HT-29 (cell line): ENCODE measurements around the gene VAV2. TPM values are rescaled to one million over a fixed set of nuclear protein-coding genes. Genes with fewer than 3 reads are reported as not detected.
A peak's percentile ranks its signal among the peaks of the same experiment; 100 is the strongest.

ENCODE experiments used
- DNase-seq: peaks from one replicate; pipeline ENCODE4 v3.0.0-alpha.2; 2015; ENCODE audit warnings: low spot score
- total RNA-seq: library from RNA; depleted of rRNA; stranded (reverse); fragments of >200 nt; shearing (Covaris generic); gene quantifications from 2 replicates; pipeline ENCODE4 v1.2.3, GENCODE V29; 2014

VAV2 gene
- total RNA-seq, 1 experiment from 2014 or later = 20.3 TPM

DNA sequence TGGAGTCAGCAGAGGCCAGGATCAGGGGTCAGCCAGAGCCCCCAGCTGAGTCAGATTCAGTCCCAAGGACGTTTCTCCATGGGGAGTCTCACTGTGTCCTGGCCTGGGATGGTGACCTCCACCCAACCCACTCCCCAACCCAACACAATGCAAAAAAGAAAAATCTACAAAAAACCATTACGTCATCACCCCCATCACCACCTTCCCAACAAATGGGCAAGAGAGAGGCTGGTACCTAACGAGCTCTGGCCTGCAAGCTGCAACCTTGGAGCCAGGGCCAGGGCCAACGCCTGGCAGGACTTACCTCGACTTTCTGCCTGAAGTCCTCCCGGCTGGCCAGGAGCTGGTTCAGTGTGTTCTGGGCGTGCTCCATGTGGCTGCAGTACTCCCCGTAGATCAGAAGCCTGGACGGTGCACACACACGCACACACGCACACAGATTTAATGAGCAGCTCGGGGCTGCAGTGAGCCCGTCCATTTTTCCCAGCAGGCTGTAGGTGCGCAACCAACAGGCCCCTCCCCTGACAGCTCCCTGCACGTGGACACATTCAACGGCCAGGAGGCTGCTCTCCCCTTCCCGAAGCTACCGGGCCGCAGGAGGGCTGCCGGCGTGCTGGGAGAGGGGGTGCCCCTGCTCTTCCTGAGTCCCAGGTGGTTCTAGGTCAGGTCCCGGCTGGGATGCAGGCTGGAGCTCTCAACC lies 194.6 kb downstream of the VAV2 start:
- DNase-seq = no peak

DNA sequence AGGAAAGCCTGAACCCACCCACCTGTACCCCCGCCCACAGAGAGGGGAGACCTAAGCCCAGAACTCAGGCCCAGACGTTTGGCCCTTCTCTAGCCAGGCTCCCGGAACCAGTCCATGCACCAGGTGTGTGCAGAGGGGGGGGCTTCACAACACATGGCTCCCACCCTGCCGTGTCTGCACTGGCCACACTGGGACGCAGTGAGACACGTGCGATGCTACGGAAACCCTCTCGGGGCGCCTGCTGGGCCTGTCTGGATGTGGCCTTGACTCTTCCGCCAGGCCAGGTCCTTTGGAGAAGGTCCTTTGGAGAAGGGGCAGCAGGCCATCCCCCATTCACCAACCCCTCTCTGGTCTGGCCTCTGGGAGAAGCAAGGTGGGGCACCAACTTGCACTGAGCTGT lies 195.6 kb downstream of the VAV2 start:
- DNase-seq = no peak

DNA sequence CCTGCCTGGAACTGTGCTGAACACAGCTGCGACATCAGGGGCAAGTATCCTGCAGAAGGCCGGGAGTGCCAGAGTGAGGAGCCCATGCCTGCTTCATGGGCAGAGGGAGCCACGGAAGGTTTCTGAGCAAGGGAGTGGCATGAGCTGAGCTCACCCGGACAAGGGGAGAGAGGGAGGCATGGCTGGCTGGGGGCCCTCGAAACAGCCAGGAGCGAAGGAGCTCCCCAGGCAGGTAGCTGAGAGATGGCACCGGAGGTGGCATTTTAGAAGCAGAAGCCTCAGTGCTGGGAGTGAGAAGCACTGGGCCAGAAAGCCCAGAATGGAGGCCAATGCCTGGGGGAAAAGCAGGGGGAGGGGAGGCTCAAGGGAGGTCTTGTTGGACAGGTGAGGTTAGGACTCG lies 197.1 kb downstream of the VAV2 start:
- no peak for DNase-seq

DNA sequence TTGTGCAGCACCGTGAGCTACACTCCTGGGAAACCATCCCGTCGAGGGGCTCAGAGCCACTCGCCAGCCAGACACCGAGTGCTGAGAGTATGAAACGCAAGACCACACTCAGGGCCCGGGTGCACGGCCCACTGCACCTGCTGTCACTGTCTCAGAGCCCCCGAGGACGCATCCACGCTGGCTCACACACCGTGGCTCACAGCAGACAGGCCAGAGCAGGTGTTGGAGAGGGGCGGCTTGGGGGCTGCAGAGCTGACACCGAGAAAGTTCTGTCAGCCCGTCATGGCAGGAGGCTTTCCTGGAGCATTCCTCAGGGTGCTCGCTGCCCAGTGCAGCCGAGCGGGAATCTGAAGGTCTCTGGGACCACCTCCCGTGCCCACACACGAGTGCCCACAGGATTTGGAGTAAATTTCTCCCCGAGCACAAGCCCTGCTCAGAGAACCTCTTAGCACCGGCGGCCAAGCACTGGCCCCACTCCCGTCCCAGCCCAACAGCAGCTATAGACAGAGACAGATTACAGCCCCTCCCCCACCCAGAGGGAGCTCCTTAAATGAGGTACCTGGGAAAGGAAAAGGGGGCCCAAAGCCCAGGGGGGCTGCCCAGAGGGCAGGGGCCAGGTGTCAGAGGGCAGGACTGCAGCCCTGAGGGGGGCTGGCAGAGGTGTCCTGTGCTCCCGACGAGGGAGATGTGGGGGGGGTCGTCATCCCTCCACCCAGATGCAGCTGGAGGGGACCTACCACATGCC lies 197.9 kb downstream of the VAV2 start:
- no peak for DNase-seq

DNA sequence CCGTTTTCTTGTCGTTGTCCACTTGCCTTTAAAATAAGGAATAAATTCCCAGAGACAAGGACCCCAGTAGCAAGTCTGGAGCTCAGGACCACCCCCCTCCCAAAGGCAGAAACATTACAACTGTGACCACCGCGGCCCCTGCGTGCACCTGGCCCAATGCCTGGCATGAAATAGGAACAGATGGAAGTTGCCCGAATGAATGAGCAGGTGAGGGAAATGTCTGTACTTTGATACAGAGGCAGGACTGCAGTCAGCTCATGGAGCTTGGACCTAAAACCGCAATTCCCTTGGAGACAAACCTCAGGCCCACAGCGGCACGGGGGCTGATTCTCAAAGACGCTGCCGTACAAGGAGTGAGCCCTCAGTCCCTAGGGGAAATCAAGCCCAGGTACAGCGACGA lies 198.7 kb downstream of the VAV2 start:
- DNase-seq = no peak

DNA sequence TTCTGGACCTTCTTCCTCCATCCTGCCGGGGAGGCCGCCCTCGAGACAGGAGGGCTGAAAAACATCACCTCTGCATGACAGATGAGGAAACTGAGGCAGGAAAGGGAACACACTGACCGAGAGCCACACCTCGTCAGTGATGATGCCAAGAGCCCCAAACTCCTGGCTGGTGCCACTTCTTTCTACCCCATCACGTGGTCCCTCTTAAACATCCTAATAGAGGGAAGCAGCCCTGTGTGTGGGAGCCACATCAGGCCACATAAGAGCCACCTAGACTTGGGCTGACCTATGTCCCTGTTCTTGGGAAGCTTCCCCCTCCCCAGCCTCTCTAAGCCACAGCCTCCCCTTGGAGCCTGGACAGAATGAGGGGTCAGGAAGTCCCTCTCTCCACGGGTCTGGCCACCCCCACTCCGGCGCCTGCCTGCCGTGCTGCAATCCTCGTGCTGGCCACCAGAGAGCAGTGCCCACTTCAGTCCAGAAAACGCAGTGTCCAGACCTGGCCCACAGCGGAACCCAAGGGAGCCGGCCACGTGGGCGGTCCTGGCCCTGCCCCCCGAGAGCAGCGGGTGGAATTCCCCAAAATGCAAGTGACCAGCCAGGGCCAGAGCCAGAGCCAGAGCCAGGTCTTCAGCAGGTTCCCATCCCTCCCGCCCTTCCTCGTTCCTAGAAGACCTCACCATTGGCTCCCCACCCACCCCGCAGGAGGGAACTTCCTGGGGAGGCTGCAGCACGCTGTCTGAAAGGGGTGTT lies 199.2 kb downstream of the VAV2 start:
- DNase-seq = peak; percentile 61

DNA sequence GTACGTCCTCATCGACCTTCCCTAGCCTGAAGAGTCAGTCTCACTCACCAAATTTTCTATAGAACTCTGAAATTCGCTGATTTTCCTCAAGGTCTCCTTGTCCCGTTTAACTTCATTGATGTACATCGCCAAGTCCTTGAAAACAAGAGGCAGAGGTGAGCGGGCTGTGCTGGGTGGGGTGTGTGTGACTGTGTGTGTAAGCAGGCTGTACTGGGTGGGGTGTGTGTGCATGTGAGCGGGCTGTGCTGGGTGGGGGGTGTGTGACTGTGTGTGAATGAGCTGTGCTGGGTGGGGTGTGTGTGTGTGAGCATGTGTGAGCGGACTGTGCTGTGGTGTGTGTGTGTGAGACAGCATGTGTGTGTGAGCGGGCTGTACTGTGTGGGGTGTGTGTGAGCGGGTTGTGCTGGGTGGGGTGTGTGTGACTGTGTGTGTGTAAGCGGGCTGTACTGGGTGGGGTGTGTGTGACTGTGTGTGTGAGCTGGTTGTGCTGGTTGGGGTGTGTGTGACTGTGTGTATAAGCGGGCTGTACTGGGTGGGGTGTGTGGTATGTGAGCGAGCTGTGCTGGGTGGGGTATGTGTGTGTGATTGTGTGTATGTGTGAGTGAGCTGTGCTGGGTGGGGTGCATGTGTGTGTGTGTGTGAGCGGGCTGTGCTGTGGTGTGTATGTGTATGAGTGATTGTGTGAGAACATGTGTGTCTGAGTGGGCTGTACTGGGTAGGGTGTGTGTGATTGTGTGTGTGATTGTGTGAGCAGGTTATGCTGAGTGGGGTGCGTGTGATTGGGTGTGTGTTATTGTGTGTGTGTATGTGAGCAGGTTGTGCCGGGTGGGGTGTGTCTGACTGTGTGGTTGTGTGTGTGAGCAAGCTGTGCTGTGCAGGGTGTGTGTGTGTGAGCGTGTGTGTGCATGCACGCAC lies 200.1 kb downstream of the VAV2 start:
- no peak for DNase-seq

DNA sequence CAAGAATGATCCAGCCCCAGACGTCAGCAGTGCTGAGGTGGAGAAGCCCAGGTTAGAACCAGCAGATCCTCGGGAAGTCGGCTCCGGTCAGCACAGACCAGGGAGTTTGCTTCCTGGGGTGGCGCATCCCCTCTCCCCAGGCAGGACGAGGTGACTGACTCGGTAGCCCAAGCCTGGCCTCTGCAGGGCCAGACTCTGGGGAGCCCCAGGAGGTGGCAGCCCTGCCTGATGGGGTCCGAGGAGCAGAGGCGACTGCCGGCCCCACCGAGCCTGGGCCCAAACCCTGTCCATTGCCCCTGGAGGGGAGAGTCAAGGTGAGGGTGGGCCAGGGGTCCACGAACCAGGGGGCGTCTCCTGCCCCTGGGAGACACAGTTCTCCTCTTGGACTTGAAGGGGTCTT lies 201.1 kb downstream of the VAV2 start:
- no peak for DNase-seq

DNA sequence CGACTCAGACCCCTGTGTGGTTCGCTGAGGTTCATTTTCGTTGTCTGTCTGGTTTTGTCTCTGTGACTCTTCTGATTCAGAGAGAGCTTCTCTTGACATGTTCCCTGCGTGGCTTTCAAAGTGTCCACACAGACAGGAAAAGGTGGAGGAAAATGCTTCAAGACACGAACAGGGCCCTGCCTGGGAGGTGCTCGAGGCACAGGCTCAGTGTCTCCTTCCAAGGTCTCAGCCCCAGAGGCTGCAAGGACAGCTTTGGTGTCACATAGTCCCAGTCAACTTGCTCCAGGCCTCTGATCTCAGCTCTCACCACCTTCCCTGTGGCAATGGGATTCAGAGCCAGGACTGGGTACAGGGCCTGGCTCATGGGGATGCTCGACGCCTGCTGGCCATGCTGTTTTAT lies 202.3 kb downstream of the VAV2 start:
- no peak for DNase-seq

DNA sequence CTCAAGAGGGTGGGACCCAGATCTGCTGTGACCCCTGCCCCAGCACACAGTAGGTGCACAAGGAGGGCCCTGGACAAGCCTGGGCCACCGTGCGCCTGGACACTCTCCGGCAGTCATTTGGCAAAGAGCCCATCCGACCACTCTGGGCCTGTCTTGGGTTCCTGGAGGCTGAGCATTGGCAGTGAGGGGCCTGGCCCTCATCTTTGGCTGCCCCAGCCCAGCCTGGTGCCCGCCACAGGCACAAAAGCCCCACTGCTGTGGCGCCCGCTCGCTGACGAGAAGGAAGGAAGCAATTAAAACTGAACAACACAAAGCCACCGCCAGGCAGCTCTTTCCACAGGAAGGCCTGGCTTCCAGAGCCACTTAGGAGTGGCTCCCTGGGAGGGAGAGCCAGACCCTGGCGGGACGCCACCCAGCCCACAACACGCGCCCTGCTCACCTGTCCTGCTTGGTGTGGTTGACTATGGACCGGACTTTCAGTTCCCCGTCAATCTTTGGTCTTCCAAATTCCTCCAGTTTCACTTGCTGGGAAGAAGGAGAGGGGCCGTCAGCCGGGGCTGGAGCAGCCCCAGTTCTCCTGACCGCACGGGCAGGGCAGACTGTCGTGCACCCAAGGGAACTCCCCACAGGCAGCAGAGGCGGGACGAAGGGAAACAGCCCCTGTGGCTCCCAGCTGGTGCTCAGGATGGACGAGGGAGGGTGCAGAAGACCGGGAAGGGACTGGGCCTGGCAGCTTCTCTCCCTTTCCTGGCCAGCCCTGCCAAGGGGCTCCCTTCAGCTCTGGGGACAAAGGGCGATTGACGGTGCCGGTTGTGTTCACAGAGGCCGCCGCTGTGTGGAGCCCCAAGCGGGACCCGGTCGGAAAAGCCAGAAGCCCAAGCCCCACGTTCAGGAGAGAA lies 203.1 kb downstream of the VAV2 start:
- no peak for DNase-seq

DNA sequence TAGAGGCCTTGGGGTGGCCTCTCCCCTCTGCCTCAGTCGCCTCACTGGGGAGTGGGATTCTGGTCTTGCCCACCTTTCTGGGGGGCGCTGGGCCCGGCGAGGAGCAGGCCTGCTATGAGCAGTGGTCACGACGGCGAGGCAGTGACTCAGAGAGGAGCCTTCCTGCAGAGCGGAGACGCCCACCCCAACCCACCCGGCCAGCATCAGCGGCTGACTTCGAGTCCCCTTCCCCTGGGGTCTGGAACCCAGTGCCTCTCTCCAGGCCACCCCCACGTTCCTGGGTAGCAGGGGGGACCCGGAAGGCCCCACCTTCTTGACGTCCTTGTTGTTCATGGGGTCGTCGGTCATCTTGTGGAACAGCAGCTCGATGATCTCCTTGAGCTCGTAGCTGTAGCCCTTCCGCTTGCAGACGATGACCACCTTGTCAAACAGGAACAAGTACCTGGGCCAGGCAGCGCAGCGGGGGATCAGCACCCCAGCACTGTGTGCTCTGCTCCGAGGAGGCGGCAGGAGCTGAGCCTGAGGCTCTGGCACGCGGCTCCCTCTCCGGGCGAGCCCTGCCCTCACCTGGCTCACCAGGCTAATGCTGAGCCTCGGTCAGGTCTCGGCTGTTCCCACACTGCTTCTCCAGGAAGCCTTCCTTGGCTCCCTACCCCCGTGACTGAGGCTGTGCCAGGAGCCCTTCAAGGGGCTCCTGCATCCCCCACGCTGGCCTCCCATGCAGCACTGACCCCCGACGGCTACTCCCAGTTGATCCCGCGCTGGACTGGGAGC lies 203.9 kb downstream of the VAV2 start:
- no peak for DNase-seq

DNA sequence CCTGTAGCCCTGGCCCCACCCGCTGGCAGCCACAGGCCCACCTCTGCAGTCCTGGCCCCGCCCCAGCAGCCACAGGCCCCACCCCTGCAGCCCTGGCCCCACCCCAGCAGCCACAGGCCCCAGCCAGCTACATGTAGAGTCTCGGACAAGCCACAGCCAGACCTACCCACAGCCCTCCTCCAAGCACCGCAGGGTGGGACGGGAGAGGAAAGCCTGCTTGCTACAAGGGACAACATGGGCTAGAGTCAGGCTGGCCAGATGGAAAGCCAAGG lies 204.4 kb downstream of the VAV2 start:
- DNase-seq = no peak

DNA sequence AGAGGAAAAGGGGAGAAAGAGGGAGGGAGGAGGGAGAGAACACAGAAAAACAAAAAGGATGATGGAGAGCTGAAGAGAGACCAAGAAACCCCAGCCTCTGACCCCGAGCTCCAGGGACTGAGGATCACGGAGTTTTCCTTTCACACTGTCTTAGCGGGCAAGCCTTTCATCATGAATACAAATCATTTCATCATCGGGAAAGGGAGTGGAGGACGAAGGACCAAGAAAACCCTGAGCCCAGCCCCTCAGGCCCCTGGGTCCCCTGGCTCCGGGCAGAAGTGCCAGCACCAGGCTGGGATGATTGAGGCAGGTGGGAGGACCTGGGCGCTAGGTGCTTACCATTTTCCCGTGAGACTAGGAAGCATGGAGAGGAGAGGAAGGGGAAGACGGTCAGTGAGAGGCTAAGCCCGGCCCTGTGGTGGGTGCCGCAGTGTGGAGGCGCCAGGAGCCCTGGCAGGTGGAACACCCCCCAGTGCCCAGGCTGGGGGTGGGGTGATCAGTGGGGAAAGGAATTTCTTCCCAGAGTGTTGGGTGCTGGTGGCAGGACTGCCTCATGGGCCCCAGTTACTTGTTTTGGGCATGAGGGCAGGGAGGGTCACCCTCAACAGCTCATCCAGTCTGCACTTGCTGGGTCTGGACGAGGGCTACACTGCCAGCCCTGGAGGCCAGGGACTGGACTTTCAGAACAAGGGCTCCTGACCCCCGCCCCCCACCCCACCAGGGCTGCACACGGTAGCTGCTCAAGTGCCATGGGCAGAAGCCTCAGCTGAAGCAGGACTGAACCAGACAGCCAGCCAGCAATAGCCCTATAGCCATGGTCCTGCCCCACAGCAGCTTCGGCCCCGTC lies 205.0 kb downstream of the VAV2 start:
- no peak for DNase-seq

DNA sequence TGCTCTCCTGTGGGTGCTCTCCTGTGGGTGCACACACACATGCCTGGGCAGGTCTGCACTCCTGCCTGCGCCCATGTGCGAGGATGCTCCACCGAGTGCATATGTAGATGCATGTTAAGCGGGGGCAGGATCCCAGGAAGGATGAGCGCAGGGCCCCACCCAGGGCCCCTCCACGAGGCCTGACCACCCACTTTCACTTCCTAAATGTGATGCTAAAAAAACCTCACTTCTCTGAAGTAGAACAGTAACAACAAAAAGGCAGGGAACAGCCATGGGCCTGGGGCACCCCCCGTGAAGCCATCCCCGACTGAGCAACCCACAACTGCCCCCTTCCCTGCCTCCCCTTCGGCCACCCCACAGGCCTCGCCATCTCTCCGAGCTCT lies 205.8 kb downstream of the VAV2 start:
- DNase-seq = no peak

DNA sequence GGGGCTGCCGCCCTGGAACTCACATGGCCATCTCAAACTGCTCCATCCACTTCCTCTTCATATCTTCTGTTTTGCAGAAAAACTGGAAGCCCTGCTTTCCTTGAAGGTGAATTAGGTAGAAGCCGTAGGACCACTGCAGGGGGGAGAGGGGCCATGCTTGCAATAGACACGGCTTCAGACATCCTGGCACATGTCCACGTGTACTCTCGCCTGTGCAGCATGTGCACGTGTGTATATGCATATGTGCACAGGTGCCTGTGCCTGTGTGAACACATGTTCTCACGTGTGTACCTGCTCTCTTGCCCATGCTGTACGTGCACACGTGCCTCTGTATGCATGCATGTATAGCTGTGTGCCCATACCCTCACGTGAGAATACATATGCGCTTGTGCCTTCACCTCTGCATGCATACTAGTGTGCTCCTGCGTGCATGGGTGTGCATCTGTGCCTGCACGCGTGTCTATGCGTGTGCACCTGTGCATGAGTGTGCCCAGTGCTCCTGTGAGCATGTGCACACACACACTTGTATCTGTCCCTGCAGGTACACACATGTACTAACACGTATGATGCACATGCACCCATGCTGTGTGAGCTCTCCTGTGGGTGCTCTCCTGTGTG lies 206.3 kb downstream of the VAV2 start:
- DNase-seq = no peak

DNA sequence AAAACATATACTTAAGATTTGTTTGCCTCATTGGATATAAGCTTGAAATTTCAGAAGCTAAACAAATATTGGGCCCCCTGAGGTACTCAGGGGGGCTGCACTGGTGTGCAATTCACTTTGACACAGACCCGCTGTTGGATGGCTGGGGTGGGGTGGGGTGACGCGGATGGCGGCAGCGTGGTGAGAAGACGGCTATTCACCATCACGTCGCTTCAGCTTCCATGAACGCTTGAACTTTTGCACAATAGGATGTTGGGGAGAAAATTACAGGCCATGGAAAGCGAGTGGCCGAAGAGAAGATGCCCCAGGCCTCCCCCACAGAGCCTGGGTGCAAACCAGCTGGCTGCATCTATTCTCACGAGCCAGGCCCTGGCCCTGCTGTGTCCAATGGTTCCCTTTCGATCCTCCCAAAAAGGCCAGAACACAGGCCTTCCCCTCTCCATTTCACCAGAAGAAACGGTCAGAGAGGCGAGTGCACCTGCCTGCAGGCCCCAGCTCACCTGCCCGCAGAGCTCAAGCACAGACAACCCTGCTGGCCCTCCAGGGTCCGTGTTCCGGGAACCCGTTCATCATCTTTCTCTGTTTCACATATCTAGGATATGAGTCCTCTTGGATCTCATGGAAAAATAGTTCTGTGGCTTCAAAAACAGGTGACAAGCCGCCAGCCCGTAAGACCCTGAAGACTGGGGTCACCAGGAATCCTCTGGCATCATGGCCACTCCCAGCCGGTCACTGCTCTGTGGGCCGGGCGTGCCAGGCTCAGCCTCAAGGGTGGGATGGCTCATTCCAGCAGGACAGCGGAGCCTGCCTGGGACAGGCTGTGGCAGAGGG lies 207.2 kb downstream of the VAV2 start:
- DNase-seq = no peak

DNA sequence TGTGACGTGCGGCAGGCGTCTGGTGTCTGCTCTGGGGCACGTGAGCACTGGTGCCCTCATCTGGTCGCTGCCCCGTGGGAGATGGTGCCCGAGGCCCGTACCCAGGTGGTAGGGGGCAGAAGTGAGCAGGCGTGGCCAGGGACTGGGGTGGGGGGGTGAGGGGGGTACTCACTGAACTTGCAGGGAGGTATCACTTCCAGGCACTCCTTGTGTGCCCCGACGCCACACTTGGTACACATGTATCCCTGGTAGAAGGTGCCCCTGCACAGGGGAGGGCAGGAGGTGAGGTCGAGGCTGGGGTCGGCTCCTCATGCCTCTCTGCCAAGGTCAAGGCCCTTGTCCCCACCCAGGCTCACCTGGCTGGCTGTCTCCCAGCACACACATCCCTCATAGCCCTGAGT lies 208.8 kb downstream of the VAV2 start:
- DNase-seq = no peak
